ENCODE measurements around the gene SERPINB1. TPM values are rescaled to one million over a fixed set of nuclear protein-coding genes. Genes with fewer than 3 reads are reported as not detected.
A peak's percentile ranks its signal among the peaks of the same experiment; 100 is the strongest.
"Not testable (repeated sequence)": the region's sequence is repeated elsewhere in the genome, so short reads cannot be mapped to it uniquely, and the experiment has no call there.

The SERPINB1 gene
- total RNA-seq, 1 experiment from 2014 or later: 75.6 TPM

GRCh38 chr6:2861822-2862164 is 20.1 kb upstream of the SERPINB1 start:
- H3K9me3 Mint-ChIP-seq (ENCODE audit: unreplicated experiment): peaks cover 10% of the 10 kb centered on the region
- Histone ChIP-seq H3K9me3 (no peaks in the 10 kb centered on the region), H3K36me3 (ENCODE audit: control insufficient read depth, insufficient read depth, low read length) (no peaks in the 10 kb centered on the region), H3K27me3 (replicated peaks; ENCODE audit: control insufficient read depth, insufficient read depth, low read length) (no peaks in the 10 kb centered on the region), H3K4me1 (peaks cover 33% of the 10 kb centered on the region), H3K4me3 (ENCODE audit: low read depth, low read length) (no peak overlapping the region)
- no peak for DNase-seq
- TF ChIP-seq, protein P1, sequence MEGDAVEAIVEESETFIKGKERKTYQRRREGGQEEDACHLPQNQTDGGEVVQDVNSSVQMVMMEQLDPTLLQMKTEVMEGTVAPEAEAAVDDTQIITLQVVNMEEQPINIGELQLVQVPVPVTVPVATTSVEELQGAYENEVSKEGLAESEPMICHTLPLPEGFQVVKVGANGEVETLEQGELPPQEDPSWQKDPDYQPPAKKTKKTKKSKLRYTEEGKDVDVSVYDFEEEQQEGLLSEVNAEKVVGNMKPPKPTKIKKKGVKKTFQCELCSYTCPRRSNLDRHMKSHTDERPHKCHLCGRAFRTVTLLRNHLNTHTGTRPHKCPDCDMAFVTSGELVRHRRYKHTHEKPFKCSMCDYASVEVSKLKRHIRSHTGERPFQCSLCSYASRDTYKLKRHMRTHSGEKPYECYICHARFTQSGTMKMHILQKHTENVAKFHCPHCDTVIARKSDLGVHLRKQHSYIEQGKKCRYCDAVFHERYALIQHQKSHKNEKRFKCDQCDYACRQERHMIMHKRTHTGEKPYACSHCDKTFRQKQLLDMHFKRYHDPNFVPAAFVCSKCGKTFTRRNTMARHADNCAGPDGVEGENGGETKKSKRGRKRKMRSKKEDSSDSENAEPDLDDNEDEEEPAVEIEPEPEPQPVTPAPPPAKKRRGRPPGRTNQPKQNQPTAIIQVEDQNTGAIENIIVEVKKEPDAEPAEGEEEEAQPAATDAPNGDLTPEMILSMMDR (IDR thresholded peaks at IDR 0.05; ENCODE audit: insufficient read depth in 1 of 2, low read depth in 1 of 2, low read length in 1 of 2, severe bottlenecking in 1 of 2, unreplicated experiment in 1 of 2): no peak
- peak overlapping the region; percentile 48 for H3K27ac Mint-ChIP-seq (ENCODE audit: unreplicated experiment)
- POLR2A ChIA-PET: no interaction called here
- intact Hi-C loops (cut with micrococcal nuclease; ENCODE audit: unreplicated experiment): no loop called here
- H3K36me3 Mint-ChIP-seq (ENCODE audit: insufficient read depth, unreplicated experiment): peaks cover 6% of the 10 kb centered on the region
- H3K27me3 Mint-ChIP-seq (ENCODE audit: insufficient read depth, unreplicated experiment): no peaks in the 10 kb centered on the region
- no TSS peak for BruUV-seq (replicated peaks)
- no peak overlapping the region for H3K4me3 Mint-ChIP-seq (ENCODE audit: unreplicated experiment)
- H3K4me1 Mint-ChIP-seq (ENCODE audit: low read depth, unreplicated experiment): peaks cover 37% of the 10 kb centered on the region
- CTCF ChIA-PET: no interaction called here

GRCh38 chr6:2861060-2861821 is 19.6 kb upstream of the SERPINB1 start:
- ChIA-PET CTCF (no interaction called here), POLR2A (no interaction called here)
- H3K4me3 ChIP-seq (ENCODE audit: low read depth, low read length): no peak overlapping the region
- H3K27me3 Mint-ChIP-seq (ENCODE audit: insufficient read depth, unreplicated experiment): no peaks in the 10 kb centered on the region
- TF ChIP-seq, protein P1 (IDR thresholded peaks at IDR 0.05; ENCODE audit: insufficient read depth in 1 of 2, low read depth in 1 of 2, low read length in 1 of 2, severe bottlenecking in 1 of 2, unreplicated experiment in 1 of 2): no peak
- BruUV-seq (replicated peaks): no TSS peak
- intact Hi-C loops (cut with micrococcal nuclease; ENCODE audit: unreplicated experiment): no loop called here
- peaks cover 27% of the 10 kb centered on the region for H3K4me1 ChIP-seq
- peaks cover 32% of the 10 kb centered on the region for H3K4me1 Mint-ChIP-seq (ENCODE audit: low read depth, unreplicated experiment)
- H3K4me3 Mint-ChIP-seq (ENCODE audit: unreplicated experiment): no peak overlapping the region
- H3K36me3 Mint-ChIP-seq (ENCODE audit: insufficient read depth, unreplicated experiment): peaks cover 6% of the 10 kb centered on the region
- H3K9me3 ChIP-seq: no peaks in the 10 kb centered on the region
- H3K27ac Mint-ChIP-seq (ENCODE audit: unreplicated experiment): no peak overlapping the region
- no peaks in the 10 kb centered on the region for H3K36me3 ChIP-seq (ENCODE audit: control insufficient read depth, insufficient read depth, low read length)
- no peak for DNase-seq
- H3K9me3 Mint-ChIP-seq (ENCODE audit: unreplicated experiment): peaks cover 10% of the 10 kb centered on the region
- no peaks in the 10 kb centered on the region for H3K27me3 ChIP-seq (replicated peaks; ENCODE audit: control insufficient read depth, insufficient read depth, low read length)

DNA sequence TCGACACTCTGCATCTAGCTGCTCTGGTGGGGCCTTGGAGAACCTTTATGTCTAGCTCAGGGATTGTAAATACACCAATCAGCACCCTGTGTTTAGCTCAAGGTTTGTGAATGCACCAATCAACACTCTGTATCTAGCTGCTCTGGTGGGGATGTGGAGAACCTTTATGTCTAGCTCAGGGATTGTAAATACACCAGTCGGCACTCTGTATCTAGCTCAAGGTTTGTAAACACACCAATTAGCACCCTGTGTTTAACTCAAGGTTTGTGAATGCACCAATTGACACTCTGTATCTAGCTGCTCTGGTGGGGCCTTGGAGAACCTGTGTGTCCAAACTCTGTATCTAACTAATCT is 19.0 kb upstream of the SERPINB1 start:
- H3K4me1 ChIP-seq: peaks cover 22% of the 10 kb centered on the region
- H3K27ac Mint-ChIP-seq (ENCODE audit: unreplicated experiment); DNase-seq; H3K27me3 Mint-ChIP-seq (ENCODE audit: insufficient read depth, unreplicated experiment); H3K36me3 ChIP-seq (ENCODE audit: control insufficient read depth, insufficient read depth, low read length); CTCF ChIA-PET; H3K27me3 ChIP-seq (replicated peaks; ENCODE audit: control insufficient read depth, insufficient read depth, low read length); H3K36me3 Mint-ChIP-seq (ENCODE audit: insufficient read depth, unreplicated experiment); POLR2A ChIA-PET; H3K4me3 ChIP-seq (ENCODE audit: low read depth, low read length); H3K4me3 Mint-ChIP-seq (ENCODE audit: unreplicated experiment); H3K9me3 ChIP-seq; H3K9me3 Mint-ChIP-seq (ENCODE audit: unreplicated experiment); BruUV-seq (replicated peaks); intact Hi-C loops (cut with micrococcal nuclease; ENCODE audit: unreplicated experiment): not testable (repeated sequence)
- peaks cover 27% of the 10 kb centered on the region for H3K4me1 Mint-ChIP-seq (ENCODE audit: low read depth, unreplicated experiment)

DNA sequence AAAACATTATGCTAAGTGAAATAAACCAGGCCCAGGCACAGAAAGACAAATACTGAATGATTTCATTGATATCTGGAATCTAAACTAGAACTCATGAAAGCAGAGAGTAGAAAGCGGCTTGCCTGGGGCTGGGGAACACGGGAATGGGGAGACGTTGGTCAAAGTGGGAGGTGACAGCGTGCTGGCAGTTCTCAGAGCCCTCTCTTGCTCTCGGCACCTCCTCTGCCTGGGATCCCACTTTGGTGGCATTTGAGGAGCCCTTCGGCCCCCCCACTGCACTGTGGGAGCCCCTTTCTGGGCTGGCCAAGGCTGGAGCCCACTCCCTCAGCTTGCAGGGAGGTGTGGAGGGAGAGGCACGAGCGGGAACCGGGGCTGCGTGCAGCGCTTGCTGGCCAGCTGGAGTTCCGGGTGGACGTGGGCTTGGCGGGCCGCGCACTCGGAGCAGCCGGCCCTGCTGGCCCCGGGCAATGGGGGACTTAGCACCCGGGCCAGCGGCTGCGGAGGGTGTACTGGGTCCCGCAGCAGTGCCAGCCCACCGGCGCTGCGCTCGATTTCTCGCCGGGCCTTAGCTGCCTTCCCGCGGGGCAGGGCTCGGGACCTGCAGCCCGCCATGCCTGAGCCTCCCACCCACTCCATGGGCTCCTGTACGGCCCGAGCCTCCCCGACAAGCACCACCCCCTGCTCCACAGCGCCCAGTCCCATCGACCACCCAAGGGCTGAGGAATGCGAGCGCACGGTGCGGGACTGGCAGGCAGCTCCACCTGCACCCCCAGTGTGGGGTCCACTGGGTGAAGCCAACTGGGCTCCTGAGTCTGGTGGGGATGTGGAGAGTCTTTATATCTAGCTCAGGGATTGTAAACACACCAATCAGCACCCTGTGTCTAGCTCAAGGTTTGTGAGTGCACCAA is 18.4 kb upstream of the SERPINB1 start:
- peaks cover 19% of the 10 kb centered on the region for H3K4me1 ChIP-seq
- H3K27me3 ChIP-seq (replicated peaks; ENCODE audit: control insufficient read depth, insufficient read depth, low read length); CTCF ChIA-PET; H3K27ac Mint-ChIP-seq (ENCODE audit: unreplicated experiment); H3K4me3 Mint-ChIP-seq (ENCODE audit: unreplicated experiment); H3K9me3 ChIP-seq; H3K36me3 ChIP-seq (ENCODE audit: control insufficient read depth, insufficient read depth, low read length); BruUV-seq (replicated peaks); H3K27me3 Mint-ChIP-seq (ENCODE audit: insufficient read depth, unreplicated experiment); H3K9me3 Mint-ChIP-seq (ENCODE audit: unreplicated experiment); POLR2A ChIA-PET; H3K4me3 ChIP-seq (ENCODE audit: low read depth, low read length); H3K36me3 Mint-ChIP-seq (ENCODE audit: insufficient read depth, unreplicated experiment); intact Hi-C loops (cut with micrococcal nuclease; ENCODE audit: unreplicated experiment); DNase-seq: not testable (repeated sequence)
- peaks cover 24% of the 10 kb centered on the region for H3K4me1 Mint-ChIP-seq (ENCODE audit: low read depth, unreplicated experiment)

All from Caco-2 (cell line).